HepG2 (cell line): Measurements from ENCODE around the gene SLC25A11. TPM values are rescaled to one million over a fixed set of nuclear protein-coding genes. Genes with fewer than 3 reads are reported as not detected.

Source experiments
- BRF2 ChIP-seq: sonication (generic); formaldehyde crosslinking; IDR thresholded peaks from 2 replicates; pipeline ENCODE4 v1.8.1; 2022; ENCODE audit warnings: mild to moderate bottlenecking, missing genetic modification reagents
- CENPX ChIP-seq: sonication (generic); formaldehyde crosslinking; IDR thresholded peaks from 2 replicates; pipeline ENCODE4 v1.9.0; 2021; ENCODE audit warnings: mild to moderate bottlenecking, missing genetic modification reagents, moderate library complexity
- DBP ChIP-seq: sonication (generic); formaldehyde crosslinking; IDR thresholded peaks from 2 replicates; pipeline ENCODE4 v1.4.0; 2020; ENCODE audit warnings: missing genetic modification reagents; ENCODE audit errors: not compliant biosample characterization
- GTF3A ChIP-seq: sonication (generic); formaldehyde crosslinking; conservative IDR thresholded peaks from 2 replicates; pipeline ENCODE4 v1.4.0; 2020; ENCODE audit warnings: mild to moderate bottlenecking, missing genetic modification reagents
- ISL2 ChIP-seq: sonication (generic); formaldehyde crosslinking; IDR thresholded peaks from 2 replicates; pipeline ENCODE4 v1.5.0; 2020; ENCODE audit warnings: missing genetic modification reagents
- KMT2A ChIP-seq: sonication (generic); formaldehyde crosslinking; IDR thresholded peaks from 2 replicates; pipeline ENCODE4 v1.4.0; 2020; ENCODE audit warnings: missing genetic modification reagents
- MTA1 ChIP-seq: sonication (generic); formaldehyde crosslinking; IDR thresholded peaks from 2 replicates; pipeline ENCODE4 v1.4.0; 2020; ENCODE audit warnings: missing genetic modification reagents, mild to moderate bottlenecking, borderline replicate concordance
- MYC ChIP-seq: sonication (generic); formaldehyde crosslinking; IDR thresholded peaks from 2 replicates; pipeline ENCODE4 v1.9.0; 2021; ENCODE audit warnings: missing genetic modification reagents, borderline replicate concordance
- NFKB2 ChIP-seq: sonication (generic); formaldehyde crosslinking; IDR thresholded peaks from 2 replicates; pipeline ENCODE4 v1.4.0; 2020; ENCODE audit warnings: missing genetic modification reagents, borderline replicate concordance
- NFKBIZ ChIP-seq: IDR thresholded peaks from 2 replicates; pipeline ENCODE4 v1.6.1; 2018; ENCODE audit warnings: missing genetic modification reagents, missing compliant biosample characterization
- NONO ChIP-seq, 2 experiments: fragments of 450-650 bp in 1 of 2; sonication (generic) in 1 of 2; formaldehyde crosslinking in 1 of 2; IDR thresholded peaks in 1 of 2; conservative IDR thresholded peaks in 1 of 2; 2 replicates each; pipeline versions ENCODE4 v1.6.1 to v1.8.0; 2017 to 2022; ENCODE audit warnings: mild to moderate bottlenecking in 1 of 2, missing genetic modification reagents in 1 of 2, moderate library complexity in 1 of 2
- PAX8 ChIP-seq: sonication (generic); formaldehyde crosslinking; IDR thresholded peaks from 2 replicates; pipeline ENCODE4 v1.8.0; 2022; ENCODE audit warnings: mild to moderate bottlenecking, missing genetic modification reagents, borderline replicate concordance
- RFX3 ChIP-seq: IDR thresholded peaks from 2 replicates; pipeline ENCODE4 v1.6.1; 2016; ENCODE audit warnings: missing biosample characterization, missing genetic modification reagents
- TP53 ChIP-seq: sonication (generic); formaldehyde crosslinking; conservative IDR thresholded peaks from 2 replicates; pipeline ENCODE4 v1.4.0; 2020; ENCODE audit warnings: missing genetic modification reagents
- ZMAT3 ChIP-seq: sonication (generic); formaldehyde crosslinking; conservative IDR thresholded peaks from 2 replicates; pipeline ENCODE4 v1.7.0; 2021; ENCODE audit warnings: missing genetic modification reagents
- ZNF121 ChIP-seq: sonication (generic); formaldehyde crosslinking; IDR thresholded peaks from 2 replicates; pipeline ENCODE4 v1.5.0; 2020; ENCODE audit warnings: mild to moderate bottlenecking, missing genetic modification reagents
- ZNF207 ChIP-seq: fragments of 450-650 bp; IDR thresholded peaks from 2 replicates; pipeline ENCODE4 v1.6.1; 2016; ENCODE audit warnings: antibody characterized with exemption, borderline replicate concordance
- ZNF367 ChIP-seq: sonication (generic); formaldehyde crosslinking; IDR thresholded peaks from 2 replicates; pipeline ENCODE4 v1.4.0; 2020; ENCODE audit warnings: missing genetic modification reagents, borderline replicate concordance
- ZNF430 ChIP-seq: sonication (generic); formaldehyde crosslinking; IDR thresholded peaks from 2 replicates; pipeline ENCODE4 v1.9.0; 2021; ENCODE audit warnings: mild to moderate bottlenecking, missing genetic modification reagents
- ZNF484 ChIP-seq: sonication (generic); formaldehyde crosslinking; IDR thresholded peaks from 2 replicates; pipeline ENCODE4 v1.5.1; 2020; ENCODE audit warnings: mild to moderate bottlenecking, low read depth, missing genetic modification reagents, borderline replicate concordance
- ZNF547 ChIP-seq: sonication (generic); formaldehyde crosslinking; IDR thresholded peaks from 2 replicates; pipeline ENCODE4 v1.5.1; 2020; ENCODE audit warnings: mild to moderate bottlenecking, missing genetic modification reagents
- ZNF564 ChIP-seq: sonication (generic); formaldehyde crosslinking; IDR thresholded peaks from 2 replicates; pipeline ENCODE4 v1.8.1; 2023; ENCODE audit warnings: mild to moderate bottlenecking, missing genetic modification reagents
- ZNF816 ChIP-seq: sonication (generic); formaldehyde crosslinking; IDR thresholded peaks from 2 replicates; pipeline ENCODE4 v1.8.0; 2022; ENCODE audit warnings: missing genetic modification reagents, mild to moderate bottlenecking, borderline replicate concordance
- ZNF878 ChIP-seq: sonication (generic); formaldehyde crosslinking; IDR thresholded peaks from 2 replicates; pipeline ENCODE4 v1.8.1; 2023; ENCODE audit warnings: mild to moderate bottlenecking, missing genetic modification reagents, moderate library complexity
- ZSCAN21 ChIP-seq: sonication (generic); formaldehyde crosslinking; IDR thresholded peaks from 2 replicates; pipeline ENCODE4 v1.8.0; 2022; ENCODE audit warnings: mild to moderate bottlenecking, missing genetic modification reagents, moderate library complexity, borderline replicate concordance
- ZSCAN30 ChIP-seq: sonication (generic); formaldehyde crosslinking; IDR thresholded peaks from 2 replicates; pipeline ENCODE4 v1.5.0; 2020; ENCODE audit warnings: mild to moderate bottlenecking, missing genetic modification reagents
- polyA plus RNA-seq, 8 experiments: library from polyadenylated mRNA; depleted of rRNA in 3 of 8; stranded (reverse) in 7 of 8; unstranded in 1 of 8; fragments of >200 nt; fragmentation: Illumina TruSeq in 4 of 8; extraction: Trizol in 4 of 8; gene quantifications; 2 replicates each; pipeline versions ENCODE4 v1.2.1 to v1.2.3, GENCODE V29; 2011 to 2016; ENCODE audit warnings: low read depth in 4 of 8, missing spikeins in 1 of 8, mixed read lengths in 1 of 8; ENCODE audit not compliant: insufficient read depth in 1 of 8
- total RNA-seq, 5 experiments: library from RNA; depleted of rRNA; stranded (reverse); fragments of >200 nt; fragmentation: Illumina TruSeq; extraction: Trizol; gene quantifications; 2 replicates each; pipeline ENCODE4 v1.2.3, GENCODE V29; 2016; ENCODE audit warnings: low read depth in 1 of 5
- TF ChIP-seq, protein P1 (sequence below): sonication (generic); formaldehyde crosslinking; IDR thresholded peaks from 2 replicates; pipeline ENCODE4 v1.9.0; 2021; ENCODE audit warnings: missing genetic modification reagents, borderline replicate concordance

Gene SLC25A11
- total and polyA plus RNA-seq, 2 of the 13 experiments (the other 11 are each of a cell fraction or from before 2014, with no cell fraction given): 35.4 to 47.2 TPM

DNA sequence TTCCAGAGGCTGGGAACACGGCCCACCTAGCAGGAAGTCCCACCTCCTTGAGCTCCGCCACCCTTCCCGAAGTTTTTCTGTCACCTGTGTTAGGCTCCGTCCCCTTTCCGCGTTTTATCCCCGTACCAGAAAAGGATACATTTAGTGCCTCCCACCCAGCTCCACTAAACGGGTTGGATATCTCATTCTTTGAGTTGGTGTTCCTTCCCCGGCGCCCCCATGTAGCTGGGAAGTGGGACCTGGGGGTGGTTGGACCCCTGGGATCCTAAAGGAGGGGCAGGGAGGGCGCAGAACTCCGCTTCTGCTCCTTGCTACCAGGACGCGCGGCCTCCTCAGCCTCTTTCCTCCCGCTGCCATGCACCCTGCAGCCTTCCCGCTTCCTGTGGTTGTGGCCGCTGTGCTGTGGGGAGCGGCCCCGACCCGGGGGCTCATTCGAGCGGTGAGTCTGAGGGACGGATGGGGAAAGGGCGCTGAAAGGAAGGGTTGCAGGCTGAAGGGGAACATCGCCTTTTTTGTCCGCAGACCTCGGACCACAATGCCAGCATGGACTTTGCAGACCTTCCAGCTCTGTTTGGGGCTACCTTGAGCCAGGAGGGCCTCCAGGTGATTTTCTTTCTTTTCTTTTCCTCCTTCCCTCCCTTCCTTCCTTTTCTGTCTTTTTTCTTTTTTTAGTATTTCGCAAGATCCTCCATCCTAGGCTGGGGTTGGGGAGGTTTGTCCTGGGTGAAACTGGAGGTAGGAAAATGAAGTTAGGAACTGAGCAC, 891 bp upstream of the SLC25A11 start (continued):
- TF ChIP-seq CENPX (CRISPR knock-in tag): no peak
- no peak for TF ChIP-seq NFKBIZ (CRISPR knock-in tag)
- TF ChIP-seq KMT2A (CRISPR knock-in tag): no peak
- no peak for TF ChIP-seq ZSCAN30
- TF ChIP-seq TP53 (CRISPR knock-in tag): no peak
- no peak for TF ChIP-seq MYC
- no peak for TF ChIP-seq DBP (CRISPR knock-in tag)
- TF ChIP-seq BRF2 (CRISPR knock-in tag): no peak
- TF ChIP-seq PAX8: no peak
- TF ChIP-seq ZNF484 (CRISPR knock-in tag): no peak
- no peak for TF ChIP-seq ZNF121 (CRISPR knock-in tag)
- TF ChIP-seq ZNF547: no peak
- TF ChIP-seq NONO (IDR thresholded peaks at IDR 0.05): no peak
- TF ChIP-seq NONO (CRISPR knock-in tag; conservative IDR thresholded peaks at IDR 0.05): no peak
- no peak for TF ChIP-seq ZNF367 (CRISPR knock-in tag)
- TF ChIP-seq ZNF564: no peak
- no peak for TF ChIP-seq MTA1
- 0 out of 2 replicates have a peak, but pooled peaks have one; percentile 9 for TF ChIP-seq ZSCAN21 (CRISPR knock-in tag)
- TF ChIP-seq GTF3A (CRISPR knock-in tag): no peak
- TF ChIP-seq ZNF207: no peak
- no peak for TF ChIP-seq NFKB2 (CRISPR knock-in tag)
- no peak for TF ChIP-seq RFX3 (CRISPR knock-in tag)
- TF ChIP-seq ISL2 (CRISPR knock-in tag): no peak
- TF ChIP-seq ZNF878 (CRISPR knock-in tag): no peak
- no peak for TF ChIP-seq ZNF430 (CRISPR knock-in tag)
- TF ChIP-seq, protein P1, sequence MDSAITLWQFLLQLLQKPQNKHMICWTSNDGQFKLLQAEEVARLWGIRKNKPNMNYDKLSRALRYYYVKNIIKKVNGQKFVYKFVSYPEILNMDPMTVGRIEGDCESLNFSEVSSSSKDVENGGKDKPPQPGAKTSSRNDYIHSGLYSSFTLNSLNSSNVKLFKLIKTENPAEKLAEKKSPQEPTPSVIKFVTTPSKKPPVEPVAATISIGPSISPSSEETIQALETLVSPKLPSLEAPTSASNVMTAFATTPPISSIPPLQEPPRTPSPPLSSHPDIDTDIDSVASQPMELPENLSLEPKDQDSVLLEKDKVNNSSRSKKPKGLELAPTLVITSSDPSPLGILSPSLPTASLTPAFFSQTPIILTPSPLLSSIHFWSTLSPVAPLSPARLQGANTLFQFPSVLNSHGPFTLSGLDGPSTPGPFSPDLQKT (CRISPR knock-in tag): no peak
- no peak for TF ChIP-seq ZMAT3 (CRISPR knock-in tag)
- no peak for TF ChIP-seq ZNF816 (CRISPR knock-in tag)
